ENCODE data around the gene SETBP1.

SETBP1 gene

DNA sequence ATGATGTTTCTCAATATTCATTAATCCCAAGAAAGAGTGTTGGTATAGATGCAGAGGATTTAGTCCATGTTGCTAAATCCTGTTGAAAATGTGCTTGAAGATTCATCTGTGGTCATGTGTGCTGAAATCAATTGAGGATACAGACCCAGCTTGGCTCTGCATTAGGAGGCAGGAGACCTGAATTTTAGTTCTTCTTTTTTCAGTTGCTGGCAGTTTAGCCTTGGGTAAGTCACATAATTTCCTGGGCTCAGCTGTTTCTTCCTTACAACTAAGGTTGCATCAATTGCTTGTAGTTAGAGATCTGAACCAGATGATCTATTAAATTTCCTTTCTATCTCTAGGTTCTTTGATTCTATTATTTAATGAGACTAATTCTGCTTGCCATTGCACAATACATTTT lies 54.4 kb downstream of the SETBP1 start:
- in situ Hi-C loops (cut with MboI; ENCODE audit: low sequenced_read_pairs): no loop called here
- H3K4me3 ChIP-seq: no peak overlapping the region
- no peaks in the 10 kb centered on the region for H3K9me3 ChIP-seq
- H3K27me3 ChIP-seq (ENCODE audit: low read depth): no peaks in the 10 kb centered on the region
- H3K4me1 ChIP-seq: no peaks in the 10 kb centered on the region
- no peaks in the 10 kb centered on the region for H3K36me3 ChIP-seq (replicated peaks)
- no peak for DNase-seq (ENCODE audit: low spot score in 2 of 2)

DNA sequence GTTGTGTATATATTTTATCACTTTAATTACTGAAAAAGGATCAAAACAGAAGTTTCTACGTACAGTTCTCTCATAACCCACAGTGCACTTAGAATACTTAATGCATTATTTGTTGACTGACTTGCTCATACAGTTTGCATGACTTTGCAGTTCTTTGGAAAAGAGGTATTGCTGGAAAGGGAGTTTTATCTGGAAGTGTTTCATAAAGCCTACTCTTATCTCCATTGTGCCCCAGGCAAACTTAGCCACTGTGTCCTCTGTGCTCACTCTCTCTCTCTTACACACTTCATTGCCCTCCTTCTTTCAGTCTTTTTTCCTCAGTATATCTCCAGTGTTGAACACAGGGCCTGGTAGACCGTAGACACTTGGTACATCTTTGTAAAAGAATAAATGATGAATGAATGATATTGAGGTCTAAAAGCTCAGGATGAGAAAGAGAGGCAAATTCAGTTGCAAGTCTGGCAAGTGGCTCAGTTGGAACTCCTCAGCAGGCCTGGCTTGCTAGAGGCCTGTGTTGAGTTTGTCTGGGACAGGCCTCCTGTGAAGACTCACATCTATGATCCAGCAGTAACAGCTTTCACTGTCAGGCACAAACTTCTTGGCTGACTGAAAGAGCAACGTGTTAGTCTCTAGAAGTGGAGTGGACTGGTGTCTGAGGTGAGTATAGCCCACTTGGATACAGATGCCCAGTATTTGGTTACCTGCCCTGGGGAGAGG lies 56.1 kb downstream of the SETBP1 start:
- Histone ChIP-seq H3K4me1 (no peaks in the 10 kb centered on the region), H3K9me3 (no peaks in the 10 kb centered on the region), H3K27me3 (ENCODE audit: low read depth) (no peaks in the 10 kb centered on the region), H3K36me3 (replicated peaks) (no peaks in the 10 kb centered on the region), H3K4me3 (no peak overlapping the region)
- DNase-seq (ENCODE audit: low spot score in 2 of 2): no peak
- in situ Hi-C loops (cut with MboI; ENCODE audit: low sequenced_read_pairs): no loop called here

DNA sequence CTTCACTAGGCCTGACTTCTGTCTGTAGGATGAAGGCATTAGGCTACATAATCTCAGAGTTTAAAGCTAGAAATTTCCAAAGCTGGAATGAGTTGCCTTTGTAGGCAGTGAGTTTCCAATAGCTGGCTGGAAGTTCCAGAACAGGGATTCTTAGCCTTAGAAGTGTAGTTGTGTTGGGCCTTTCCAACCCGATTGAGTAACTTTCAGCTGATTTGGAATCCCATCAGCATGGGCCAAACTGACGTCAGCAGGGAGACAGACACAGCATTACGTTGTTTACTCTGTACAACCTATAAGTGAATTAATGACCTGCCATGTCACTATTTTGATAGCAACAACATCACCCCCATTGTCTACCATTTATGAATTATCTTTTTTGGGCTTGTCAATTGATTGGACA lies 56.9 kb downstream of the SETBP1 start:
- Histone ChIP-seq H3K27me3 (ENCODE audit: low read depth) (no peaks in the 10 kb centered on the region), H3K36me3 (replicated peaks) (no peaks in the 10 kb centered on the region)
- in situ Hi-C loops (cut with MboI; ENCODE audit: low sequenced_read_pairs): no loop called here

DNA sequence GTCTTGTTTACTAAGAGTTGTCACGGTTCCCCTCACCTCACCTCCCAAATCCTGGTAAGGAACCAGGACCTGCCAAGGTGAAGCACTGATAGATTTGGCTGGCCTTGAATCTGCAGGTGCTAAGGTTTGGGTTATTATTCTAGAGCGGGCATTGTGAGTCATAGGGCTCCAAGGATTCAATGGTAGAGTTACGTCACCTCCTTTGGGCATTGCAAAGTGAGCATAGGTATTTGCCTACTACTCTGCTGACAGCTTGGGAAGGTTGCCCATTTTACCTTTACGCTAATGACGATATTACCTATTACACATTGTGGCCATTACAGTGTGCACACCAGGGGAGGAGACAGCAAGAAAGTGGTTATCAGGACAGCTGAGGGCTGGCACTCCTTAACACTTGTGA lies 59.3 kb downstream of the SETBP1 start:
- Histone ChIP-seq H3K4me1 (no peaks in the 10 kb centered on the region), H3K36me3 (replicated peaks) (no peaks in the 10 kb centered on the region), H3K27me3 (ENCODE audit: low read depth) (no peaks in the 10 kb centered on the region), H3K9me3 (no peaks in the 10 kb centered on the region), H3K4me3 (no peak overlapping the region)
- in situ Hi-C loops (cut with MboI; ENCODE audit: low sequenced_read_pairs): no loop called here
- DNase-seq (ENCODE audit: low spot score in 2 of 2): no peak

More for the DNA sequence above, 56.9 kb downstream of the SETBP1 start:
- Histone ChIP-seq H3K4me1 (no peaks in the 10 kb centered on the region), H3K9me3 (no peaks in the 10 kb centered on the region), H3K4me3 (no peak overlapping the region)
- DNase-seq (ENCODE audit: low spot score in 2 of 2): no peak

DNA sequence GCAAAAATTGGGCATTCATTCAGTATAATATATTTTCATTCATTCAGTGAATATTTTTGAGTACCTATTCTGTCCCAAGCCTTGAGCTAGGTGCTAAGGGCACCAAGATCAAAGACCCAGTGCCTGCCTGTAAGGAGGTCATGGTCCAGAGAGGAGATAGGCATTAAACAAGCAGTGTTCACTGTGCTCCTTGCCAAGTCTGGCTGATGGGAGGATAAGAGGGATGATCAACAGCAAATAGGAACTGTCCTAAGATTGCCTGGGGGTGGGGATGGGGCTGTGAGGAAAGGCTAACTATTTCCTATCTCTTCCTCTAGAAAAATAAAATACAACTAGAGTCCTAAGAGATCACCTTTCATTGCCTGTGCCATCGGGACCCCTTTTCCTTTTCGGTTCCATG lies 60.4 kb downstream of the SETBP1 start:
- no peaks in the 10 kb centered on the region for H3K9me3 ChIP-seq
- no peak overlapping the region for H3K4me3 ChIP-seq
- H3K4me1 ChIP-seq: no peaks in the 10 kb centered on the region
- in situ Hi-C loops (cut with MboI; ENCODE audit: low sequenced_read_pairs): no loop called here
- H3K36me3 ChIP-seq (replicated peaks): no peaks in the 10 kb centered on the region
- no peaks in the 10 kb centered on the region for H3K27me3 ChIP-seq (ENCODE audit: low read depth)
- no peak for DNase-seq (ENCODE audit: low spot score in 2 of 2)

DNA sequence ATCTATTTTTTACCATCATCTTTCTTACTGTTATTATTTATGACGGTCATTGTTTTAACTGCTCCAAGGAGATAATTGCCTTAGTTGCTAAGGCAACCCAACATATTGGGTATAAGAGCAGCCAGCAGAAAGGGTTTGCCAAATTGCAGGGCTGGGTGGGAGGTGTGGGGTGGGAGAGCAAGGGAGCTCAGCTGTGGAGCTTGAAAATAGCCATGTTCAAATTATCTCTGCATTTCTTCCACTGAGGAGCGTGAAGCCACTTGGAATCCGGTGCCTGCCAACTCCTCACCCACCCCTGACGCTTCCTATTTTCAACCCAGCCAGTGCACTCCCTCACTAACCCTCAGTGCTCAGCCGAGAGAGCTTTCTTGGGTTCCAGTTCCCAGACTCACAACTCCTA lies 60.8 kb downstream of the SETBP1 start:
- no peaks in the 10 kb centered on the region for H3K27me3 ChIP-seq (ENCODE audit: low read depth)
- no peaks in the 10 kb centered on the region for H3K36me3 ChIP-seq (replicated peaks)
- in situ Hi-C loops (cut with MboI; ENCODE audit: low sequenced_read_pairs): no loop called here
- DNase-seq (ENCODE audit: low spot score in 2 of 2): no peak
- H3K4me1 ChIP-seq: no peaks in the 10 kb centered on the region
- no peak overlapping the region for H3K4me3 ChIP-seq
- no peaks in the 10 kb centered on the region for H3K9me3 ChIP-seq

DNA sequence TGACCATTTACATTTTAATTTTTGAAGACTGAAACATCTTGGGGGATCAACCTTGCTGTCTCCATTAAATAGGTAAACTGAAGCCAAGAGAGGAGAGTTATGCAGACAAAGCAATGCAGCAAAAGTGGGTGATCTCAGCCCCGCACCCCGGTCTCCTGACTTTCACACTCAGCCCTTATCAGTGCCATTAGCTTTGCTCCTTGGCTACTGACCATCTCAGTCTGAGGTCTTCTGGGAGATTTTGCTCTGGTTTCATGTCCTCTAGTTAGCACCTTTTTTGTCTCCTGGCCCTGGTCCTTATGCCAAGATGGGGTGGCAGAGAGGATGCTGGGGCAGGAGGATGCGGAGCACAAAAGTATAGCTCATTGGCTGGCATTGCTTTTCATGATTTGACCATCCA lies 61.4 kb downstream of the SETBP1 start:
- in situ Hi-C loops (cut with MboI; ENCODE audit: low sequenced_read_pairs): no loop called here
- Histone ChIP-seq H3K9me3 (no peaks in the 10 kb centered on the region), H3K4me3 (no peak overlapping the region), H3K27me3 (ENCODE audit: low read depth) (no peaks in the 10 kb centered on the region), H3K4me1 (no peaks in the 10 kb centered on the region), H3K36me3 (replicated peaks) (no peaks in the 10 kb centered on the region)
- DNase-seq (ENCODE audit: low spot score in 2 of 2): no peak

DNA sequence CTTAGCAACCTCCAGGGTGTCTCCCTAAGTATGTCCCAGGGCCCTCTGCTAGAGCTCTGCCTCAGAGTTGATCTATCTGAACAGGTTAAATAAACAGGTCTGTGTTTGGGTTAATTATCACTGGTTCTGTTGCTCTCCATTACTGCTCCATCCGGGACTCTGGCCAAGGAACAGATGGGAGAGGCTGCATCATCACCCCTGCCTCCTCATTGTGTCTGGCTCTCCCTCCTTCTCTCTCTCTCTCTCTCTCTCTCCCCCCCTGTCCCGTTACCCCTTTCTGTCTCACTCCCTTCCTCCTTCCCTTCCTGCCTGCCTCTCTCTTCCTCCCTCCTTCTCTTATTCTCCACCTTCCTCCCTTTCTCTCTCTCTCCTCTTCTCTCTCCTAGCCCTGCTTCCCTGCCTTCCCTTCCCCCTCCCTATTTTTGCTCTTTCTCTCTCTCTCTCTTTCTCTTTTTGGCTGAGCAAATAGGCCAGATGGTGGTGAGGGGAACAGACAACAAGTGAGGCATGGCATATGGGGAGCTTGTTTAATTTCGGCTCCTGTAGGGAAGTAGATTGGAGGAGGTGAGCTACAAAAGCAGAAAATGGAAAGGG lies 62.1 kb downstream of the SETBP1 start:
- no peak for DNase-seq (ENCODE audit: low spot score in 2 of 2)
- Histone ChIP-seq H3K9me3 (no peaks in the 10 kb centered on the region), H3K36me3 (replicated peaks) (no peaks in the 10 kb centered on the region), H3K4me3 (no peak overlapping the region), H3K27me3 (ENCODE audit: low read depth) (no peaks in the 10 kb centered on the region), H3K4me1 (no peaks in the 10 kb centered on the region)
- in situ Hi-C loops (cut with MboI; ENCODE audit: low sequenced_read_pairs): no loop called here

DNA sequence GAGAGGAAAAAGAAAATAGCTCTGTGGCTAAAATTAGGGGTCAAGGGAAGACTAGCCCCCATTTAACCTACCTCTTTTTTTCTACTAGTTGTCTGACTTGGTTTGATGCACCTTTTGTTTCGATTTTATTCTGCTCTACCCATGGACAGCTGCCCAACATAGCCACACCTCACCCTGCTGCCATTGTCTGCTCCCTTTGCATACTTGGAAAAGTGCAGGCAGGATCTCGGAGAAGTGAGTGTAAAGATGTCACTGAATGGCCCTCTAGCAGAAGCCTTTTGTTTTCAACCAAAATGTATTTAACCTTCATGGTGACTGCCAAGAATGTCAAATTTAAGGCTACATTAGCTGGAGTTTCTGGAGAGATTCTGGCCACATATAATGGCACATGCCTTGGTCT lies 62.9 kb downstream of the SETBP1 start:
- H3K4me3 ChIP-seq: no peak overlapping the region
- no peaks in the 10 kb centered on the region for H3K27me3 ChIP-seq (ENCODE audit: low read depth)
- in situ Hi-C loops (cut with MboI; ENCODE audit: low sequenced_read_pairs): no loop called here
- no peaks in the 10 kb centered on the region for H3K36me3 ChIP-seq (replicated peaks)
- H3K4me1 ChIP-seq: no peaks in the 10 kb centered on the region
- no peak for DNase-seq (ENCODE audit: low spot score in 2 of 2)
- no peaks in the 10 kb centered on the region for H3K9me3 ChIP-seq

DNA sequence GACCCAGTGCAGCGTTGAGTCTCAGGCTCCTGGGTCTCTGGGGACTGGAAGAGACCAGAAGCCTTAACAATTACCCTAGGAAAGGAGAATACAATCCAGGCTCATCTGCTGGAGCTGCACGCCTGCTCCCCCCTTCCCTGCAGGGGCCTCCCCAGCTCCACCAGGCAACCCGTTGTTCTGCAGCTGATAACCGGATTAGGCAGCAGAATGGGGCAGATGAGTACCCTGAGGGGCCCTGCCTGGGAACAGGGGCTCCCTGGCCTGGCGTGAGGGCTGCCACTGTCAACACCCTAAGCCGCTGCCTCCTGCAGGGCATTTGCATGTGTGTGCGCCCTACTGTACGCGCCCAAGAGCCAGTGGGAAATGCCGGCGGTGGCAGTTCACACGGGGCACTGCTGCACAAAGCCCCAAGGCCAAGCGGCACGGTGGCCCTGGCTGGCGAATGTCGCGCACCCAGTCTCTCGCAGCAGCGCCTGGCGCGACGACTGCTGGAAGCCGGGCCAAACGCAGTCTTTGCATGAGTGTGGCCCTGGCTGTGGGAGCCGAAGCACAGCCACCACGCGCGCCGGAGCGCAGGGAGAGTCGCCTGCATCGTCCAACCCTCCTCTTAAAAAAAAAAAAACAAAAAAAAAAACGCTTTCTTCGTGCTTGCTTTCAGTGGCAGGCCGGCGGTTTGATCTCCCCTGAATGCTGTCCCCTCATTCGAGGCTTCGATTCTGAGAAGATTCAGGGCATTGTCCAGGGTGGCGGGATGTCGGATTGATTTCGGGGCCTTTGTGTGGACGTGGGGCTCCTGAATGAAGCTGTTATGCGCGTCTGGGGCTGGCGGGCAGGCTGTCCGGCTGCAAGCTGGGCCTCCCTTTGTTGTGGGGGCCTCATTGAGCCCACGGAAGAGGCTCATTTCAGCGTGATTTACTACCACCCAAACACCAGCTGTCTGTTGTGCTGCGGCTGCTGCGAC lies 63.8 kb downstream of the SETBP1 start:
- in situ Hi-C loops (cut with MboI; ENCODE audit: low sequenced_read_pairs): no loop called here
- no peak for DNase-seq (ENCODE audit: low spot score in 2 of 2)
- no peak overlapping the region for H3K4me3 ChIP-seq
- no peaks in the 10 kb centered on the region for H3K9me3 ChIP-seq
- no peaks in the 10 kb centered on the region for H3K36me3 ChIP-seq (replicated peaks)
- no peaks in the 10 kb centered on the region for H3K27me3 ChIP-seq (ENCODE audit: low read depth)
- H3K4me1 ChIP-seq: no peaks in the 10 kb centered on the region

DNA sequence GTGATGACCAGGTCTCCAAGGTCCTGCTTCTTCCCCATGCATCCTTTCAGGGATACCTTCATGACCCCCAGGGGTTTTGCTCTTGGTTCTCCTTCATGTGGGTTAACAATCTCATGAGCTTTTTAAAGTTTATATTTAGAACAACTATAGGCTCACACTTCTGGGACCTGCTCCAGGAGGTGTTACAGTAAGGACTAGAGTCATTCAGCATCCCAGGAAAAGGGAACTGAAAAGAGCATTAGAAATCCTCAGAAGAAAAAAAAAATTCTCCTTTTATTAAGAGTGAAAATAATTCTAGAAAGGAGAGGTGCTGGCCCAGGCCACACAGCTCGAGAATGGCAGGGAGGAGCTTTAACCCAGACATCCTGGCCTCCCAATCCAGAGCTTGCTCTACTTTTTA lies 66.5 kb downstream of the SETBP1 start:
- no peaks in the 10 kb centered on the region for H3K9me3 ChIP-seq
- no peaks in the 10 kb centered on the region for H3K36me3 ChIP-seq (replicated peaks)
- in situ Hi-C loops (cut with MboI; ENCODE audit: low sequenced_read_pairs): no loop called here
- peaks cover 11% of the 10 kb centered on the region for H3K4me1 ChIP-seq
- no peak overlapping the region for H3K4me3 ChIP-seq
- no peaks in the 10 kb centered on the region for H3K27me3 ChIP-seq (ENCODE audit: low read depth)
- DNase-seq (ENCODE audit: low spot score in 2 of 2): no peak

DNA sequence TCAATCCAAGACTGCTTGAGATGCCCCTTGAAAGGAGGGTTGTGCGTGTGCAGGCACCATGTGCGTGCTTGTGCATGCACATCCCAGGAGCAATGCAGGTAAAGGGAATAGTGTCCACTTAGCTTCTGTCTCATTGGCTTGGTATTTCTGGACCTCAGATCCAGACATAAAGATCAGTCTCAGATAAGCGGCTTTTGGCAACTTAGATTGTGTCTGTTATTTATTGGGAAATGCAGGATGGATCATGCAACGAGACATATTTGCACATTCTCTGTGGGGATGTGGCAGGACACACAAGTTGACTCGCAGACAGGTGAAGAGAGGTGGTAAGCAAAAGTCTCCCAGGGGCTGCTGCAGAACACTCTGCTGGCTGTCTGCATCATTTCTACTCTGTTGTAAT lies 67.9 kb downstream of the SETBP1 start:
- no peaks in the 10 kb centered on the region for H3K27me3 ChIP-seq (ENCODE audit: low read depth)
- DNase-seq (ENCODE audit: low spot score in 2 of 2): no peak
- H3K4me3 ChIP-seq: no peak overlapping the region
- peaks cover 11% of the 10 kb centered on the region for H3K4me1 ChIP-seq
- no peaks in the 10 kb centered on the region for H3K36me3 ChIP-seq (replicated peaks)
- H3K9me3 ChIP-seq: no peaks in the 10 kb centered on the region
- in situ Hi-C loops (cut with MboI; ENCODE audit: low sequenced_read_pairs): no loop called here

DNA sequence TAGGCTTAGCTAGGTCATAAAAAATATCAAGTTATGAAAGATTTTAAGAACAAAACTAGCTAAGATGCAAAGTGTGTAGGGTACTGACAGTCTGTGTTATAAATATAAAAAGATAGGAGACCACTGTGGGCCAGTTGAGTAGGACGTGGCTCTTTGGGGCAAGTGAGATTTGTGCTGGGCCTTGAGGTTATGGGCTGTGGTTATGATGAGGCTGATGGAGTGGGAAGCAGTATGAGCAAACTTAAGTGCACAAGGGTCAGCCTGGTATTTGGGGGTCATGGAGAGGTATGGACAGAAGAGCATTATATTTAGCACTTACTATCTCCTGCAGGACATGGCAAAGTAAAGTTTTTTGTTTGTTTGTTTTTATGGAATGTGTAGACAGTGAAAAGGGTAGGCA lies 70.1 kb downstream of the SETBP1 start:
- DNase-seq (ENCODE audit: low spot score in 2 of 2): no peak
- in situ Hi-C loops (cut with MboI; ENCODE audit: low sequenced_read_pairs): no loop called here
- H3K9me3 ChIP-seq: no peaks in the 10 kb centered on the region
- H3K4me3 ChIP-seq: no peak overlapping the region
- peaks cover 11% of the 10 kb centered on the region for H3K4me1 ChIP-seq
- no peaks in the 10 kb centered on the region for H3K36me3 ChIP-seq (replicated peaks)
- no peaks in the 10 kb centered on the region for H3K27me3 ChIP-seq (ENCODE audit: low read depth)

DNA sequence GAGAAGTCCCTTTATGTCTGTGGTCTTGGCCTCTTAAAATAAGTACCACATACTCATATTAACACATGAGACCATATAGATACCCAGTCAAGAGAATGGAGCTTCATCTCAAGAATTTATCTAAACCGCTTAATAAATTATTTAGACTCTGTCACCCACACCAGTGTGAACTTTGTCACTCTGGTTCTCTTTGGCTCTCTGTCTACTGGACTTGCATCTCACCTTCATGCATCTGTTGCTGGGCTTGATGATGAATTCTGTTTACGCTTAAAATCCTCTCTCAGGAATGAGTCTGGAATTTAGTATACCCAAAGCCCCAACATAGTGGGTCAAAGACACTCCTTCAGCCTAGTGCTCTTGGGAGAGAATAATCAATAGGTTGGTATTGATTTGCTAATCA lies 73.9 kb downstream of the SETBP1 start:
- no peak for DNase-seq (ENCODE audit: low spot score in 2 of 2)
- Histone ChIP-seq H3K4me1 (peaks cover 11% of the 10 kb centered on the region), H3K36me3 (replicated peaks) (no peaks in the 10 kb centered on the region), H3K27me3 (ENCODE audit: low read depth) (no peaks in the 10 kb centered on the region), H3K9me3 (no peaks in the 10 kb centered on the region), H3K4me3 (no peak overlapping the region)
- in situ Hi-C loops (cut with MboI; ENCODE audit: low sequenced_read_pairs): no loop called here
